SIG-M5 (cell line): Measurements from ENCODE around the gene COL23A1.

Experiments used
- DNase-seq: peaks from one replicate; lab custom pipeline; 2025; lab: John Stamatoyannopoulos, UW

Gene COL23A1

DNA sequence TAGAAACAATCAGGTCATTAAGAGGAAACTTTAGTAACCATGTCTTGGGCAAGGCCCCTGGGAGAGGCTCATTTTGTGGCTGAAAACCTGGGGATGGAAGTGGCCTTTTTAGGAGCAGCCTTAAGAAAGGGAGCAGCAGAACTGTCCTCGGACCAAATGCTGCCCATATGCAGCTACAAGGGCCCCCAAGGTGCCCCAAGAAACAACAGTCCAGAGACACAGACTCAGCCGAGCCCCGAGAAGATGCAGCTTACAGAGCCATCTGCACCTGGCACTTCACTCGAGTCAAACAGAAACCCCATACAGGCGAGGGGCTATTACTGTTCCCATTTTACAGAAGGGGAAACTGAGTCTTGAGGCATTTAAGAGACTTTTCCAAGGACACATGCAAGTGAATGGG lies 58.0 kb downstream of the COL23A1 start:
- DNase-seq, result no peak

DNA sequence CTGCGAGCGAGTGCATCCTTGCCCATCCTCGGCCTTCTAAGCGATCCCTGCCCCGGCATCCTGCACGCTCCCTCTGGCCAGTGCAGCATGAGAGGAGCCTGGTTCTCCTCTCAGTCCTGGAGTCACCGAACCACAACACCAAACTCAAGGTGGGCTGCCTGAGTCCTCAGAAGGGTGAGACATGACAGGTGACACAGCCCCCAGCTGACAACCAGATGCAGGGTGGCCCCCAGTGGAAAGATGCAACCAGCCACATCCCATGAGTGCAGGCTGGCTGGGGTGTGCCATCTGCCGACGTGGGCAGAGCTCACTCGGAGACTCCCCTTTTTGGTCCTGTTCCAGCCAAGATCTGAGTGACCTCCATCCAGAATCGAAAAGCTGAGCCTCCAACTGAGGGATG lies 58.4 kb downstream of the COL23A1 start:
- DNase-seq, result no peak

DNA sequence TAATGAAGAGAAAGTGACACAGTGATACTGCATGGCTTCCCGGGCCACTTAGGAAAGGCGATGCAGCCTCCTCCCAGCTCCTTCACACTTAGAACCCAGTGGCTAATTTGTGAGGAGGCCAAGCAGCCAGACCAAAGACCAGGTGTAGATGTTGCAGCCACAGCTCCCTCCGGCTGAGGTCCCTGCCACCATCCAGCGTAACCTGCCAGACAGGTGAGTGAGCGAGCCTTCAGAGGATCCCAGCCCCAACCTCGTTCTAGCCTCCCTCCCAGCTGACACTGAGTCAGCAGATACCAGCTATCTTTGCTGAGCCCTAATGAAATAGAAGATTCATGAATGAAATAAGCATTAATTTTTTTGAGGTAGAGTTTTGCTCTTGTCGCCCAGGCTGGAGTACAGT lies 59.7 kb downstream of the COL23A1 start:
- DNase-seq, result no peak

DNA sequence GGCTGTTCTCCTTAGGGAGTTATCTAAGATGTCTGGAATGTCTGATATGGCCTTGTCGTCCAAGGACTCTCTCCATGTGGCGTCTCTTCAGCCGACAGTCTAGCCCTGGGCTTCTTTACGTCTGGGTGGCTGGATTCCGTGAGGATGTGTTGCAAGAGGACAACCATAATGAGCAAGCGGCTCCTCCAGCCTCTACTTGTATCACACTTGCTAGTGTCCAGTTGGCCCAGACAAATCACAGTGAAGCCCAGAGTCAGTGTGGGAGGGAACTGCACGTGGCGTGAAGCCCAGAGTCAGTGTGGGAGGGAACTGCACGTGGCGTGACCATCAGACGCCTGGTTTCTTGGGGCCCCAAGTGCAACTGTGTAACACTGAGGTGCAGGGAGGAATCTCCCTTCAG lies 61.1 kb downstream of the COL23A1 start:
- DNase-seq, result no peak

DNA sequence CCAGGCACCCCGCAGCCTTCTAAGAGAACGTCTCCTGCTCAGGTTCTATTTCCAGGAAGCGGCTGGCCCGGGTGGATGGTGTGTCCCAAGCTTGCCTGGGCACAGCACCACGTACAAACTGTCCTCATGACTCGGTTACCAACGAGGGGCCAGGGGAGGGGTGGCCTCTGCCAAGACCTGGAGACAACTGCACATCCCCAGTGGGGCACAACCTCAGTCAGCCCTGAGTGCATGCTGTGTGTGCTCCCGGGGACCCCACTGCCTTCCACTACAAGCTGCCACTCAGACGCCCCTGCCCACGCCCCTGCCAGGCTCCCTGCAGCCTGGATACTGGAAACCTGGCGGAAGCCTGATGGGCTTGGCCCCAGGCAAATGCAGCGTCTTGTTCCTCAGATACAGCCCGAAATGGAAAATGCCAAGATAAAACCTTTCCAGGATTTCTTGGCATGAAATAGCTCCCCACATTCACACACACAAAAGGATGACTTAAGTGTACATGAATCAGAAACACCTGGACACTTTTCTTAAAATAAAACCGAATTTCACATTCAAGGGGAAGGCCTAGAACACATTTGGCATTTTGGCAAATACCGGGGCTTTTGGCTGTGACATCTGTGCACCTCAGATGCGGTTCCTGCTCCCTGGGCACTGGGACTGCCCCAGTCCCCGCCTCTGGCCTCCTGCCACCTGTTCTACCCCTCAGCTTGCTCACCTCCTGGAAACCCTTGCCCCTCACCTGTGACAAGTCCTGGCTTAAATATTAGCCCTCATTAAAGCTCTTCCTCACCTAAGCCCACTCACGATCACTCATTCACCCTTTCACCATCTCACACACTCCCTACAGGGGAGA lies 62.5 kb downstream of the COL23A1 start:
- DNase-seq, result no peak

DNA sequence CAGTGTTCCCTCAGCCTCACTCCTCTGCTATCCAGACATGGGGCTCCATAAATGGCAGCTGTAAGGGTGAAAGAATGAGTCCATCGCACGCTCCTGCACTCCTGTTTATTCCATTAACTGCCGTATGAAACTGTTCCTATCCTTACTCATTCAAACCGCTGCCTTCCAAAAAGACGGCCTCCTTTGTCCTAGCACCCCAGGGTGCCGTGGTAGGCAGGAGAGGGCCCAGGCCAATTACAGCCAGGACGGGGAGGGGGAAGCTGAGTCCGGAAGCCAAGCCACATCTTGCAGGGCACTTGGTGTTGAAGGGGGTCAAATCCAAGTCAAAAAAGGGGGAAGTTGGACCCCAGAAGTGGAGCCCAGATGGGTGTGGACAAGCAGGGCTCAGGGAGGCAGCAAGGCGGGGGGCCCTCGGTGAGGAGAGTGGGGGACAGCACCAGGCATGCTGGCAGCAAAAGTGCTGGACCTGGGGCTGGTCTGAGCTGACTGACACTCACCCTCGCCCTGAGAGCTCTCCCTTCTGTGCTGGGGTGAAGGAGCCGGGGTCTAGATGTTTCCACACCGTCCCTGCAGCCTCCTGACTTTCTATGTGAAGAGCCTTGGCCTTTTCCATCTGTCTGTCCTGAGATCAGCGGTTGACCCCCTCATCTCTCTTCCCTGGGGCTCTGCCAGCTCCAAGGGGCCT lies 63.3 kb downstream of the COL23A1 start:
- DNase-seq, result no peak

DNA sequence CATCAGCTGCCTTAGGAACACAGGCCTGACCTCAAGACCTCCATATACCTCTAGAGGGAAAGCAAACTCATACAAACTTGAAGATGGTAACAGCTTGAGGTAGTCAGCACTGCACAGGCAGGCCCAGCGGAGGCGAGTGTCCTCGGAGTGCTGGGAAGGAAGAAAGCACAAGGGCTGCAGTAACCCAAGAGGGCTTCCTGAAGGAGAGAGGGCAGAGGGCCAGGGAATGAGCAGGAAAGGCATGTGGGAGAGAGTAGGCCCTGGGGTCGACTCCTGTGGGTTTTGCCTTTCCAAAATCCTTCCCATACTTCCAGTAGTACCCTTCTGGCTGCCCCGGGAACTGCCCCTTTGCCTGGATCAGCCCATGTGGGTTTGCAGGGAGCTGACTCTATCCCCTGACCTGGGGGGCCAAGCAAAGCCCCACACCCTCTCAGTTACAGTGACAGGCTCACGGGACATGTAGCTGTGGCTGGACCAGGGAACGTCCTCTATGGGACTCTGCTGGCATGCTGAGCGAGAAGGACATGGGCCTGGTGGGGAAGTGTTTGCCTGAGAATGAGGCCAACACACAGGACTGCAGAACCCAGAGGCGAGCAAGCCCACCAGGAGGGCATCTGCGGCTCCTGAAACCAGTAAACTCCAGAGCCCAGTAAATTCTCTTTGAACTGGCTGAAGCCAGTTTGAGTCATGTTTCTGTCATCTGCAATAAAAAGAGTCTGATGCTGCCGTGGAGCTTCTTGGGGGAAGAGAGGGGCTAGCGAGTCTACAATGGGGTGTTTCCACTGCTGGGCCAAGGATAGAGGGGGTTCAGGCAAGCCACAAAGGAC lies 64.1 kb downstream of the COL23A1 start:
- DNase-seq, result no peak

DNA sequence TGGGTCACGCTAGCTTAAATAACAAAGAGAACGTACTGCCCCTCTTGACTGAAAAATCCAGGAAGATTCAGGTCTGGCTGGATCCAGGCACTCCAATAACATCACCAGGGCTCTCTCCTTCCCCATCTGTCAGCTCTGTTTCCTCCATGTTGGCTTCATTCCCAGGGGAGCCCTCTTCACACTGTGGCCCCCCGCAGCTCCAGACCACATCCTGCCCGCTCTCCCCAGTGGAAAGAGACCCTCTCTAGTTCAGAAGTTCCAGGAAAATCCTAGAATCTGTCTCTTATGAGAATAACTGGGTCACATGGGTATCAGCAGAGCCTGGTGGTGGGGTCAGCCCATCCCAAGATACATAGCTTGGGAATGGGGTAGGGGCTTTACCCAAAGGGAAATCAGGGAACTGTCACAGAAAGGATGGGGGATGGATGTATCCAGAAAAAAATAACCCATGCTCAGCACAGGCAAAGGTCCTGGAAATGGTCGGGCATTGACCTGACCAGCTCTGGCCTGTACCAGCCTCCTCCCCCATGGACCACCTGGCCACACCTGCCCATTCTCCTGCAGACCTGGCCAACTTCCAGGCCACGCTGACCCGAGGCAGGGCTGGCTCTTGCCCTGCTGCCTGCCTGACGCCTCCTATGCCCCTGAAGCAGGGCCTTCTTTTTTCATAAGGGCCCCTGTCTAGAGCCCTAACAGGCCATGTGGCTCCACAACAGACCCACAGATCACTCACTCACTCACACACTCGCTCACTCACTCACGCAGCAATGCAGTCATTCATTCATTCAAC lies 65.9 kb downstream of the COL23A1 start:
- DNase-seq, result no peak

DNA sequence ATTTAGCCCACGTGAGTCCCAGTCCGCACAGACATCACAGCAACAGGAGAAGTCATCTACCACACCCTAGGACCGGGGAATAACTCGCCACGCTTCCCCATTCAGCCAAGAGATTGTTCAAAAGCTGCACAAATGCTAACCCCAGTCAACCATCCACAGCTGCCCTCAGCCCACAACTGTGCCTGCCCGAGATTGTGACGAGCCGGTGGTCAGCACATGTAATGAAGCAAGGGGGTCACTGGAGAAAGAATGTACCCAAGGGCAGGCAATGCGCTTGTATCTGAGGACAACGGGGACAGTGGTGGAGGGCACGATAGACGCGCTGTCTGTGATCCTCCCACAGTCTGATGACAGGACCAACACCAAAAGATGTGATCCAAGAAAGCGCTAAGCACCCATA lies 67.8 kb downstream of the COL23A1 start:
- no peak for DNase-seq

DNA sequence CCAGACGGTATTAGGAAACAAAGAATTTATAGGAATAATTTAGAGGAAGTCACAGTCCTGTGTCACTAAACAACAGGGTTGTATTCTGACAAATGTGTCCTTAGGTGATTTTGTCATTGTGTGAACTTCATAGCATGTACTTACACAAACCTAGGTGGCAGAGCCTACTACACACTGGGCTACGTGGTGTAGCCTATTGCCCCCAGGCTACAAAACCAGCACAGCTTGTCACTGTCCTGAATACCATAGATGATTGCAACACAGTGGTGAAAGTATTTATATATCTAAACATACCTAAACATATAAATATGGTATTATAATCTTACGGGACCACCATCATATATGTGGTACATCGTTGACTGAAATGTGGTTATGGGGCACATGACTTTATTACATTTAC lies 69.3 kb downstream of the COL23A1 start:
- DNase-seq, result no peak

DNA sequence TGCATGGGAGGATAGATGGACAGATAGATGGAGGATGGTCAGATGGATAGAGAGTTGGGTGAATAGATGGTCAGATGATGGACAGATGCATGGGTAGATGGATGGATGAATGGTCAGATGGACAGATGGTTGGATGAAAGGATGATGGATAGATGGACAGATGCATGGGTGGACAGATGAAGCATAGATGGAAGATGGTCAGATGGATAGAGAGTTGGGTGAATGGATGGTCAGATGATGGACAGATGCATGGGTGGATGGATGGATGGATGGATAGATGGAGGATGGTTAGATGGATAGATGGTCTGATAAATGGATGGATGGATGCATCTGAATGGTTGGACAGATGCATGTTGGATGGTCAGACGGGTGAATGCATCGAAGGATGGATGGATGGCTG lies 70.4 kb downstream of the COL23A1 start:
- no peak for DNase-seq

DNA sequence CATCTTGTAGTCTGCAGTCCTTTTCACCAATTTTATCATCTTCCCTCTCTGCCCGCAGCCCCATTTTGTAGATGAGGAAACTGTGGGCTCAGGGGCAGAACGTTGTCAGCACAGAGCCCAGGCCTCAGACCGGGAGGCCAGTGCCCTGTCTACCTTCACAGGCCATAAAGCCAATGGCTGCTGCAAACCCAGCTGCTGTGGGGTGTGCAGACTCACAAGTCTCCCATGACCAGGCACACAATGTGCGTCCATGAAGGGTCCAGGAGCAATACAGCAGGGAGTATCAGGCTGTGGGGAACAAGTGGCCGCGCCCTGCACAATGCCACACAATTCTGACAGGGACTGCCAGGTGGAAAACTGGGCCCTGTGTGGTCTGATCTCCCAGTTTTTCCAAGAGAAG lies 71.0 kb downstream of the COL23A1 start:
- DNase-seq, result no peak

DNA sequence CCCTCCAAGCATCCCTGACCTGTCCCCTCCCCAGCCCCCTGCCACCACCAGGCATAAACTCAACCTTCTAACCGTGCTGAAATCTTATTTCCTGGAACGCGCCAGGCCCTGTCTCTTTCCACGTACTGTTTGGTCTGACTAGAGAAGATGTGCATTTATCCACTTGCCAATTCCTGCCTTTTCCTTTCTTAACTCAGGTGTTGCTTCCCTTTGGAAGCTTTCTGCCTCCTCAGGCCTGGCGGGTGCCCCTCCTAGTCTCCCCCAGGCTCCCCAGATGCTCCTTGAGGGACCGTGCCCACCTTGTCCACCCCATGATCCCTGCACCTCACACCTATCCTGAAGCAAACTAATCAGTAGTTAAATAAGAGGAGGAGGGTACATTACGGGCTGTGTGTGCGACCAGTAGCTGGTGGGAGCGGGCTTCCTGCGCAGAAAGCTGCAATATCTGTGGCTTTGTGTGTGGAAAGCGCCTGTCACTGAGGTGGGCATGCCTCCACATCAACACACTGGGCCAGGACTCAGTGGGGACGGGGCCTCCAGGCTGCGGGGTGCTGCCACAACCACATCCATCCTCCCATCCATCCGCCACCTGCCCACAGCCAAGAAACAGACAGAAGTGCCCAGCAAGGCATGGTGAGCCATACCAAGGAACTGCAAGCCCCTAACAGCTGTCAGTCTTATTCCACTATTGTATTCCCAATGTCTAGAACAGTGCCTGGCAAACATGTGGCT lies 73.5 kb downstream of the COL23A1 start:
- DNase-seq, result no peak

DNA sequence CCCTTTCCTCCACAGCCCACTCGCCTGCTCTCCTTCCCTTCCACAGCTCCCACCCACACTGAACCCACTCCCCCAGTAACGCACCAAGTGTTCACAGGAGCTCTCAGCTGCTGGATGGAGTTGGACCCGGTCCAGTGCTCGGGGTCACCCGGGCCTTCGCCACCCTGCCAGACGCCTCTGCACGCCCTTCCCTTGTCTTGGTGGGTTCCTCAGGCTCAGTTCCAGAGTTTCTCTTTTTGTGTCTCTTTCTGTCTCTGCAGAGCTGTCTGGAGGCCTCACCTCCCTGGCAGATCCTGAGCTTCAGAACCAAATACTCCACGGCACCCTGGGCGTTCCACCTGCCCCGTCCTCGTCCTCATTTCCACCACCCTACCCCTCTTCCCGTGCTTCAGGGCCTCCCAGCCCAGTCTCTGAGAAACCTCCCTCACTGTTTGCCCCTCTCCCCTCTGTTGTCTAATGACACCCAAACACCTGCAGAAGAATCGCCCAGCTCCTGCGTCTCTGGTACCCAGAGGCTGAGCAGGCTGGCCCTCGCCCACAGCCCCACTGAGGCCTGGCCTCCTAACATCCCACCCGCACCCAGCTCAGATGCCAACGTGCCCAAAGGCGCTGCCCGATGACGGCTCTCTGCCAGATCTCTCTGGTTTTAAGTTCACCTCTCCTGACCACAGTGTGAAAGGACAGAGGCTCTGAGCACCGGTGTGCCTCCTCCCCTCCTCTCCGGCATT lies 74.3 kb downstream of the COL23A1 start:
- no peak for DNase-seq

DNA sequence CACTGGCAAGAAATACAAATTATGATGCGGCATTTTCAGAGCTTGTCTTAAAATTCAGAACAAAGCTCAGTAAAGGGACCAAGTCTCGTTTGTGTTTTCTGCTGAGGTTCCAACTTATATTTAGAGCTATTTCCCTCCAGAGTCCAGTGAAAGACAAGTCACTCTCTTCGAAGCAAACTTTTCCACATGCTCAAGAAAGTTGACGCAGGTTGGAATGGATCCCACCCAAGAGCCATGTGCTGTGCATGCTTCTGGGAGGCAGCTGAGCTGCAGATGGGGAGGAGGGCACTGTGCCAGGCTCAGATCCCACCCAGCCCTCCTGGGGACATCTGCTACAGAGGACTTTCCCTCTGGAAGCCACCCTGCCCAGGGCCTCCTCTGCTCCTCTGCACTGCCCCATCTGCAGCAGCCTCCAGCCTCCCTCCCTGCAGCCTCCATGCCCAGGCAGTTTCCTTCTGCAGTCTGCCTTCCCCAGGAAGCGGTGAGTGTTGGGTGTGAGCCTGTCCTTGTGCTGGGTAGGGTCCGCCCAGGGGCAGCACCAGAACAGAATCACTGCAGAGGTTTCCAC lies 75.3 kb downstream of the COL23A1 start:
- no peak for DNase-seq

DNA sequence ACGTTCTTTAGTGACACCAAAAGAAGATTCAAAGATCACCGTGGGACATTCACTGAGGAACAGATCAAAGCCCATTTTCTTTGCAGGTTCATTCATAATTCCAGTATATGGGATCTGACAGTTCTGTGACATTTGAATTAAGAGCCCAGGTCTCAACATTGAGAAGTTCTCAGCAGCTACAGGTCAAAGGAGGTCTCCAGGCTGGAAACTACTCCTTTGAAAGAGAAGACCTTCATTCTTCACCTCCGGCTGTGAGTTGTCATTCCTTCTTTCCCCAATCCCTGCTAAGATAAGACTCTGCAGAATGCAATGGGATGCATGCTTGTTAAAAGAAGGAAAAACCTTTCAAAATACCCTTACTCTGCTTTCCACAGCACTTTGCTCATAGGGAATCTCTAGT lies 79.0 kb downstream of the COL23A1 start:
- no peak for DNase-seq

DNA sequence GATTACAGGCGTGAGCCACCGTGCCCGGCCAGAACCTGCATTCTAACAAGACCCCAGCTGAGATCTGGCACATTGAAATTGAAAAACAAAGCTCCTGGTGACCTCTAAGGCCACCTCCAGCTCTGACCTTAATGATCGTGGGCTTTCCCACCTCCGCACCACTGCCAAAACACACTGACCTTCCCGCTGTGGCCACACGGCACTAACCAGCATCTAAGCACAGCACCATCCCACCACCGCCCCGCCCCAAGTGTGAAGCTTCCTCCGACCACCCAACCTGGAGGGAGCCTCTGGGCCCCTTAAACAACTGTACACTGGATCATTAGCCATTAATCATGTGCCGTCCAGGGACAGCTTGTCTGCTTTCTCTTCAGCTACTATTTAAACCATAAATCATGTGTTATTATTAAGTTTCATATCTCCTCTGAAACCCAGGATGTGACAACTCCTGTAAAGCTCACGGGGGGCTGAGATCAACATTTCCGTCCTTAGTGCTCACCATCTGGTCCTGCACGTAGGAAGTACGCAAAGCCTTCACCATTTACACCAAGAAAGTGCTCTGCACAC lies 80.6 kb downstream of the COL23A1 start:
- DNase-seq, result no peak

DNA sequence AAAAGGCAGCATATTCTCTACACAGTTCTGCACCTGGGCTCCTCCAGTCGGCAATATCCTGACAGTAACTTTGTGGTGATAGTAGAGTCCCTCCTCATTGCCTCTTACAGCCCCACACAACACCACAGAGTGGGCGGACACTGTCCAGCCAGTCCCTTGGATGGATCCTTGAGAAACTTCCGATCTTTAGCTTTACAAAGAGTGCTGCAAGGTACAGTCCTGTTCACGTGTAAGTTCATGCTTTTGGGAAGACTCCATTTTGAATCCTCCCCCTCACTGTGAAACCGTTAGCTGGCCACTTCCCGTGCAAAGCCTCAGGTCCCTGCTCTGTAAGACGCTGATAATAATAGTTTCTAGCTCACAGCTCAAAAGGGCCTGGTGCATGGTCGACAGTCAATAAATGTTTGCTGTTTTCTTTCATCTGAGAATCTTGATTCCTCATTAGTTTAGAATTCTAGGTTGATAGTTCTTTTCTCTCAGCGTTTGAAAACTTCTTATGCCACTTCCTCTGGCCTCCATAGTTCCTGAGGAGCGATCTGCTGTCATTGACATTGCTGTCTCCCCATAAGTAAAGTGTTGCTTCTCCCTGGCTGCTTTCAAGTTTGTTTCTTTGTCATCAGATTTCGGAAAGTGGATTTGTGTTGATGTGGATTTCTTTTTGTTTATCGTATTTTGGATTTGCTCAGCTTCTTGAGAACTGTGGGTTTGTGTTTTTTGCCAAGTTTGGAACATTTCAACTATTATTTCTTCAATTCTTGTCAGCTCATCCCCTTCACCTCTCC lies 82.9 kb downstream of the COL23A1 start:
- DNase-seq, result no peak
